ENCODE data around the gene MRPL20.

Gene MRPL20

DNA sequence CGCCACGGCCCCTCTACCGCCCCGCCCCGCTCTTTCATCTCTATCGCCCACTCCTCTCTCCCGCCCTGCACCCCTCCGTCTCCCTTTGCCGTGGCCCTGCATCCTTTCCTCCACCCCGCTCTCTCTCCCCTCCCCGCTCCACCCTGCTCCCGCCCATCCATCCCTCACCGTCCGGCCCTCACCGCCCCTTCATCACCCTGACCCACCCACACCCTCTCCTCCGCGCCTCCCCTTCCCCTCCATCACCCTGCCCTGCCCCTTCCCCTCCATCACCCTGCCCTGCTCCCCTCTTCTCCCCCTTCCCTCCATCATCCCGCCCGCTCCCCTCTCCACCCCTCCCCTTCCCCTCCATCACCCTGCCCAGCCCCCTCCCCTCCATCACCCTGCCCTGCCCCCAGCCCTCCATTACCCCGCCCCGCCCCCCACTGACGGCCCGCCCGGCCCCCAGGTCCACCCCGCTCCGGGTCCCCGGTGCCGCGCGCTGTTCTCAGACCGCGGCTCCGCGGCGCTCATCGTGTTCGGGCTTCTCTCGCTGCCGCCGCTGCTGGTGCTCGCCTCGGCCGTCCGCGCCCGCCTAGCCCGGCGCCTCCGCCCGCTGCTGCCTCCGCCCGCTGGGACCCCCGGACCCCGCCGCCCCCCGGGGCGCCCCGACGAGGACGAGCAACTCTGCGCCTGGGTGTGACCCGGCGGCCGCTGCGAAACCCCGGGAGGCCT, 20.2 kb upstream of the MRPL20 start:
- DNase-seq (ENCODE audit: low spot score) (peak; percentile 84), ATAC-seq (ENCODE audit: low read depth) (no peak)
- no peak for TF ChIP-seq CTCF (IDR thresholded peaks at IDR 0.05; ENCODE audit: poor library complexity, severe bottlenecking)
- Histone ChIP-seq H3K4me1 (ENCODE audit: insufficient read depth, poor library complexity, severe bottlenecking) (peaks cover 12% of the 10 kb centered on the region), H3K4me3 (ENCODE audit: severe bottlenecking) (peak overlapping the region; percentile 38), H3K36me3 (ENCODE audit: low read depth) (no peaks in the 10 kb centered on the region), H3K27ac (ENCODE audit: poor library complexity, severe bottlenecking) (no peak overlapping the region), H3K27me3 (ENCODE audit: insufficient read depth, poor library complexity, severe bottlenecking) (no peaks in the 10 kb centered on the region), H3K9me3 (ENCODE audit: severe bottlenecking) (no peaks in the 10 kb centered on the region)

DNA sequence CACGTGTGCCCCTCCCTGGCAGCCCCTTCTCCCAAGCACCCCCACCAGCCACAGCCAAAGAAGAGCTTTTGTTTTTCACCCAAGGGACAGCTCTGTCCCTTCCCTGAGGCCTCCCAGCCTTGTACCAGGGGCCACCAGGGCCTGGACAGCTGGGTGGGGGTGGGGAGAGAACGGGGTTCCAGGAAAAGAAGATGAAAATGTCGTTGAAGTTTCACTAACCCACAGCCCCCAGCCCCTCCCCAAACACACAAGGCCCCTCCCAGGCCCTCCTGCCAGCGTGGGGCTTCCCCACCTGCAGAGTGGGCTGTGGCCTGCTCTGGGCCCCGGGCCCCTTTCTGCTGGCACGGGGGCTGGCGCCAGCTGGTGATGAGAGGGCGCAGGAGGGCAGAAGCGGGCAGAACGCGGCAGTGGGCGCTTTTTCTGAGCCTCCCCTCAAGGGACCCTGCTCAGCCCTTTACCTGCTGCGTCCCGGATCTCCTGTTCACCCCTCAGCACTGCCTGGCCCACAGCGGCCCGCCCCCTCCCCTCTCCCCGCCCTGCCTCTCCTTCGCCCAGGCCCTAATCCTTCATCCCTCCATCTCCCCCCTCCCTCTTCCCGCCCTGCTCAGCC, 19.5 kb upstream of the MRPL20 start:
- no peak overlapping the region for H3K27ac ChIP-seq (ENCODE audit: poor library complexity, severe bottlenecking)
- no peaks in the 10 kb centered on the region for H3K27me3 ChIP-seq (ENCODE audit: insufficient read depth, poor library complexity, severe bottlenecking)
- no peaks in the 10 kb centered on the region for H3K36me3 ChIP-seq (ENCODE audit: low read depth)
- DNase-seq (ENCODE audit: low spot score) (no peak), ATAC-seq (ENCODE audit: low read depth) (no peak)
- H3K4me3 ChIP-seq (ENCODE audit: severe bottlenecking): no peak overlapping the region
- TF ChIP-seq CTCF (IDR thresholded peaks at IDR 0.05; ENCODE audit: poor library complexity, severe bottlenecking): no peak
- no peaks in the 10 kb centered on the region for H3K9me3 ChIP-seq (ENCODE audit: severe bottlenecking)
- H3K4me1 ChIP-seq (ENCODE audit: insufficient read depth, poor library complexity, severe bottlenecking): peaks cover 17% of the 10 kb centered on the region

- Histone ChIP-seq H3K4me3 (ENCODE audit: severe bottlenecking) (no peak overlapping the region), H3K36me3 (ENCODE audit: low read depth) (no peaks in the 10 kb centered on the region), H3K9me3 (ENCODE audit: severe bottlenecking) (no peaks in the 10 kb centered on the region), H3K4me1 (ENCODE audit: insufficient read depth, poor library complexity, severe bottlenecking) (peaks cover 24% of the 10 kb centered on the region), H3K27me3 (ENCODE audit: insufficient read depth, poor library complexity, severe bottlenecking) (no peaks in the 10 kb centered on the region), H3K27ac (ENCODE audit: poor library complexity, severe bottlenecking) (no peak overlapping the region)
- no peak for TF ChIP-seq CTCF (IDR thresholded peaks at IDR 0.05; ENCODE audit: poor library complexity, severe bottlenecking)
- DNase-seq (ENCODE audit: low spot score) (peak; percentile 67), ATAC-seq (ENCODE audit: low read depth) (0 out of 3 replicates have a peak, but pooled peaks have one; percentile 11)
These were observed 18.8 kb upstream of the MRPL20 start for GRCh38 chr1:1425753-1426495.

DNA sequence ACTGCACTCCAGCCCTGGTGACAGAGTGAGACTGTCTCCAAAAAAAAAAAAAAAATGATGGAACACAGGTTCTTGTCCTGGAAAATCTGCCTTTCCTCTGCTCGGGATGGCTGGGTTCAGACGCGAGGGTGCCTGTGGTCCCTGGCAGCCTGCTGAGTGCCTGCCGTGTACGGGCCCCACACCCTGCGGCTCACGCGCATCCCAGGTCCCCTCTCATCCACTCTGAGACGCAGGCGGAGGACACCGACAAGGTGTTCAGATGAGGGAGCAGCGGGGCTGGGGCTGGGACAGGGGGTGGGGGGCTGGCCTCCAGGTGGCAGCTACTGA, 18.3 kb upstream of the MRPL20 start:
- TF ChIP-seq CTCF (IDR thresholded peaks at IDR 0.05; ENCODE audit: poor library complexity, severe bottlenecking): no peak
- no peak for ATAC-seq (ENCODE audit: low read depth)

More for the DNA sequence above, 18.3 kb upstream of the MRPL20 start:
- Histone ChIP-seq H3K4me1 (ENCODE audit: insufficient read depth, poor library complexity, severe bottlenecking) (peaks cover 25% of the 10 kb centered on the region), H3K27me3 (ENCODE audit: insufficient read depth, poor library complexity, severe bottlenecking) (no peaks in the 10 kb centered on the region), H3K36me3 (ENCODE audit: low read depth) (no peaks in the 10 kb centered on the region), H3K27ac (ENCODE audit: poor library complexity, severe bottlenecking) (no peak overlapping the region), H3K9me3 (ENCODE audit: severe bottlenecking) (no peaks in the 10 kb centered on the region), H3K4me3 (ENCODE audit: severe bottlenecking) (no peak overlapping the region)
- peak; percentile 68 for DNase-seq (ENCODE audit: low spot score)
